Caco-2 (cell line): ENCODE data around the gene ARSB. TPM values are rescaled to one million over a fixed set of nuclear protein-coding genes. Genes with fewer than 3 reads are reported as not detected.

ENCODE experiments used
- BruUV-seq: library from RNA; stranded (reverse); fragments of 400-500 nt; replicated peaks from 2 replicates; lab custom pipeline; 2021; lab: Mats Ljungman, UMichigan
- CTCF ChIA-PET: fragments of 300-600 bp; sonication (Branson Sonifier 250); formaldehyde crosslinking; loops from one replicate; lab custom pipeline; 2022; ENCODE audit warnings: antibody characterized with exemption; lab: Charles Lee
- POLR2A ChIA-PET: fragments of 300-600 bp; sonication (Branson Sonifier 250); formaldehyde crosslinking; loops from one replicate; lab custom pipeline; 2022; ENCODE audit warnings: antibody characterized with exemption; lab: Charles Lee
- DNase-seq, 2 experiments: peaks; one replicate each; pipeline versions ENCODE4 v3.0.0 to v3.0.0-alpha.2; 2020 to 2022
- H3K27me3 ChIP-seq: replicated peaks from 2 replicates; pipeline ENCODE4 v1.6.0; 2011; ENCODE audit warnings: low read length; ENCODE audit not compliant: control insufficient read depth, insufficient read depth
- H3K36me3 ChIP-seq: 2 replicates; pipeline ENCODE4 v1.5.1; 2011; ENCODE audit warnings: low read length; ENCODE audit not compliant: control insufficient read depth, insufficient read depth
- H3K4me1 ChIP-seq: fragments of 250-450 bp; sonication (Bioruptor Pico); 2 replicates; pipeline ENCODE4 v1.5.1; 2020; ENCODE audit warnings: mild to moderate bottlenecking
- H3K4me3 ChIP-seq: 2 replicates; pipeline ENCODE4 v1.5.1; 2011; ENCODE audit warnings: low read depth, mild to moderate bottlenecking, control low read depth, low read length
- H3K9me3 ChIP-seq: fragments of 250-450 bp; sonication (Bioruptor Pico); 2 replicates; pipeline ENCODE4 v1.5.1; 2020; ENCODE audit warnings: mild to moderate bottlenecking, moderate library complexity
- H3K27ac Mint-ChIP-seq: one replicate; pipeline ENCODE4 v1.8.0; 2022; ENCODE audit warnings: mixed read lengths; ENCODE audit not compliant: unreplicated experiment
- H3K27me3 Mint-ChIP-seq: one replicate; pipeline ENCODE4 v1.8.0; 2022; ENCODE audit warnings: mixed read lengths; ENCODE audit not compliant: insufficient read depth, unreplicated experiment
- H3K36me3 Mint-ChIP-seq: one replicate; pipeline ENCODE4 v1.8.0; 2022; ENCODE audit warnings: mild to moderate bottlenecking, mixed read lengths; ENCODE audit not compliant: insufficient read depth, unreplicated experiment
- H3K4me1 Mint-ChIP-seq: one replicate; pipeline ENCODE4 v1.8.0; 2022; ENCODE audit warnings: low read depth, mixed read lengths; ENCODE audit not compliant: unreplicated experiment
- H3K4me3 Mint-ChIP-seq: one replicate; pipeline ENCODE4 v1.8.0; 2022; ENCODE audit warnings: mild to moderate bottlenecking, moderate library complexity, mixed read lengths; ENCODE audit not compliant: unreplicated experiment
- H3K9me3 Mint-ChIP-seq: one replicate; pipeline ENCODE4 v1.8.0; 2022; ENCODE audit warnings: mixed read lengths; ENCODE audit not compliant: unreplicated experiment
- CTCF ChIP-seq, 2 experiments: fragments of 200-600 bp in 1 of 2; IDR thresholded peaks; 1 replicate in 1 of 2; 2 replicates in 1 of 2; pipeline versions ENCODE4 v1.5.1 to v1.8.0; 2011 to 2022; ENCODE audit warnings: antibody characterized with exemption in 1 of 2, control low read depth in 1 of 2, inconsistent platforms in 1 of 2, low read depth in 1 of 2, low read length in 1 of 2, mild to moderate bottlenecking in 1 of 2, moderate library complexity in 1 of 2; ENCODE audit not compliant: insufficient read depth in 1 of 2, severe bottlenecking in 1 of 2, unreplicated experiment in 1 of 2
- intact Hi-C: fragments of 100-400 bp; cut with micrococcal nuclease; formaldehyde crosslinking; loops from one replicate; pipeline ENCODE4 v1.10.0; 2022; ENCODE audit not compliant: unreplicated experiment
- total RNA-seq: library from RNA; stranded (reverse); gene quantifications from 2 replicates; pipeline ENCODE4 v1.2.3, GENCODE V29; 2022

ARSB gene
- total RNA-seq, 1 experiment from 2014 or later: 17.4 TPM

GRCh38 chr5:78741019-78741418 is 244.1 kb downstream of the ARSB start:
- Histone ChIP-seq H3K4me1 (no peaks in the 10 kb centered on the region), H3K27me3 (no peaks in the 10 kb centered on the region), H3K4me3 (no peak overlapping the region), H3K9me3 (no peaks in the 10 kb centered on the region), H3K36me3 (no peaks in the 10 kb centered on the region)
- Mint-ChIP-seq H3K27ac (no peak overlapping the region), H3K9me3 (no peaks in the 10 kb centered on the region), H3K4me3 (no peak overlapping the region), H3K4me1 (no peaks in the 10 kb centered on the region), H3K36me3 (no peaks in the 10 kb centered on the region), H3K27me3 (no peaks in the 10 kb centered on the region)
- no peak for TF ChIP-seq CTCF (IDR thresholded peaks at IDR 0.05; ENCODE audit: insufficient read depth in 1 of 2, low read depth in 1 of 2, low read length in 1 of 2, severe bottlenecking in 1 of 2, unreplicated experiment in 1 of 2)
- intact Hi-C loops: no loop called here
- no TSS peak for BruUV-seq
- no peak for DNase-seq
- POLR2A ChIA-PET: no interaction called here
- CTCF ChIA-PET: no interaction called here

- Mint-ChIP-seq H3K36me3 (no peaks in the 10 kb centered on the region), H3K4me1 (no peaks in the 10 kb centered on the region), H3K27ac (no peak overlapping the region), H3K27me3 (no peaks in the 10 kb centered on the region), H3K4me3 (no peak overlapping the region), H3K9me3 (no peaks in the 10 kb centered on the region)
- Histone ChIP-seq H3K9me3 (no peaks in the 10 kb centered on the region), H3K4me3 (no peak overlapping the region), H3K4me1 (no peaks in the 10 kb centered on the region), H3K27me3 (no peaks in the 10 kb centered on the region), H3K36me3 (no peaks in the 10 kb centered on the region)
- TF ChIP-seq CTCF (IDR thresholded peaks at IDR 0.05; ENCODE audit: insufficient read depth in 1 of 2, low read depth in 1 of 2, low read length in 1 of 2, severe bottlenecking in 1 of 2, unreplicated experiment in 1 of 2): no peak
- CTCF ChIA-PET: no interaction called here
- POLR2A ChIA-PET: no interaction called here
- BruUV-seq: no TSS peak
- intact Hi-C loops: no loop called here
- no peak for DNase-seq
These were observed 246.3 kb downstream of the ARSB start for GRCh38 chr5:78738693-78739300.

GRCh38 chr5:78738104-78738503 is 247.0 kb downstream of the ARSB start:
- ChIA-PET POLR2A (no interaction called here), CTCF (no interaction called here)
- intact Hi-C loops: no loop called here
- no peaks in the 10 kb centered on the region for H3K9me3 Mint-ChIP-seq
- no peak for TF ChIP-seq CTCF (IDR thresholded peaks at IDR 0.05; ENCODE audit: insufficient read depth in 1 of 2, low read depth in 1 of 2, low read length in 1 of 2, severe bottlenecking in 1 of 2, unreplicated experiment in 1 of 2)
- no peaks in the 10 kb centered on the region for H3K4me1 Mint-ChIP-seq
- no peaks in the 10 kb centered on the region for H3K36me3 ChIP-seq
- no peak overlapping the region for H3K27ac Mint-ChIP-seq
- no peaks in the 10 kb centered on the region for H3K9me3 ChIP-seq
- H3K27me3 Mint-ChIP-seq: no peaks in the 10 kb centered on the region
- H3K27me3 ChIP-seq: no peaks in the 10 kb centered on the region
- no peak for DNase-seq
- H3K4me3 ChIP-seq: no peak overlapping the region
- BruUV-seq: no TSS peak
- H3K36me3 Mint-ChIP-seq: no peaks in the 10 kb centered on the region
- H3K4me3 Mint-ChIP-seq: no peak overlapping the region
- no peaks in the 10 kb centered on the region for H3K4me1 ChIP-seq
